H1 (cell line): ENCODE results near the gene PI4K2A.

Source experiments
- EP300 ChIP-seq, 2 experiments: IDR thresholded peaks; 1 replicate in 1 of 2; 2 replicates in 1 of 2; pipeline ENCODE4 v1.6.1; 2011 to 2012; ENCODE audit warnings: low read depth in 2 of 2, low read length in 2 of 2, mild to moderate bottlenecking in 2 of 2, borderline replicate concordance in 1 of 2, inconsistent platforms in 1 of 2, moderate library complexity in 1 of 2
- POLR2A ChIP-seq, 2 experiments: IDR thresholded peaks; 1 replicate in 1 of 2; 2 replicates in 1 of 2; pipeline ENCODE4 v1.6.1; 2011; ENCODE audit warnings: low read depth in 2 of 2, low read length in 2 of 2, mild to moderate bottlenecking in 2 of 2; ENCODE audit errors: control extremely low read depth in 1 of 2
- SP4 ChIP-seq: IDR thresholded peaks from 2 replicates; pipeline ENCODE4 v1.6.1; 2012; ENCODE audit warnings: low read length, inconsistent platforms
- TAF1 ChIP-seq: IDR thresholded peaks from 2 replicates; pipeline ENCODE4 v1.6.1; 2011; ENCODE audit warnings: mild to moderate bottlenecking, low read depth, low read length
- TF ChIP-seq, protein P1 (sequence below), 3 experiments: IDR thresholded peaks; 1 replicate in 2 of 3; 2 replicates in 1 of 3; pipeline versions ENCODE4 v1.5.1 to v1.6.1; 2011; ENCODE audit warnings: low read length in 3 of 3, mild to moderate bottlenecking in 3 of 3, inconsistent platforms in 2 of 3, low read depth in 1 of 3, moderate library complexity in 1 of 3; ENCODE audit not compliant: insufficient read depth in 1 of 3; ENCODE audit errors: control extremely low read depth in 1 of 3
- TF ChIP-seq, protein P2 (sequence below): IDR thresholded peaks from 2 replicates; pipeline ENCODE4 v1.6.1; 2012; ENCODE audit warnings: inconsistent platforms
- TF ChIP-seq, protein P3 (sequence below): IDR thresholded peaks from 2 replicates; pipeline ENCODE4 v1.6.1; 2012; ENCODE audit warnings: low read length, inconsistent platforms

DNA sequence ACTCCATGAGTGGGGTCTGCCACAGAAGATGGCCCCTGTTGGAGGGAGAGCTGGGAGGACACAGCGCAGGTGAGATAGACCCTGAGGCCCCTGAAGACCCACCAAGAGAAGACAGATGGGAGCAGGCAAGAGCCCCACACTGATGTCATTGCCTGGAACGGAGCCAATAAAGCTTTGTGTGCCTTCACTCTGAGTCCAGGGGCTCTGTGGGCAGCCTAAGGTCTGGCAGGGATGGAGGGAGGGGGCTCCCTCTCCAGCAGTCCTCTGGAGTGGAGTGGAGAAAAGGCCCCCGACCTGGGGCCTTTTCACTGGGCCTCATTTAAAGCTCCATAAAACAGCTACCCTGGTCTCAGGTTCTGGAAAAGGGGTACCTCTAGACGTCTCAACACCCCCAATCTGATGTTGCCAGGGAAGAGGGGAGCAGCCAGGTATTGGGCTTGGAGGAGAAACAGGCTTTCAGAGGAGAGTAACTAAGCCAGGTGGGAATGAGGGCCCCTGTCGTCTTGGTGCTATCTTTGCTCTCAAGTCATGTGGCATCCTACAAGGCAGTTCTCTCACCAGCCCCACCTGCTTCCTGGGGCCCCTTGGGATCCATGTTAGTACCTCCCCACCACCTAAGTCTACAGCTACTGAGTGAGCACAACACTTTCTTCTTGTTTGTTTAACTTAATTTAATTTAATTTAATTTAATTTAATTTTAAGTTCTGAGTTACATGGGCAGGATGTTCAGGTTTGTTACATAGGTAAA is 49.5 kb upstream of the PI4K2A start:
- TF ChIP-seq, protein P1, sequence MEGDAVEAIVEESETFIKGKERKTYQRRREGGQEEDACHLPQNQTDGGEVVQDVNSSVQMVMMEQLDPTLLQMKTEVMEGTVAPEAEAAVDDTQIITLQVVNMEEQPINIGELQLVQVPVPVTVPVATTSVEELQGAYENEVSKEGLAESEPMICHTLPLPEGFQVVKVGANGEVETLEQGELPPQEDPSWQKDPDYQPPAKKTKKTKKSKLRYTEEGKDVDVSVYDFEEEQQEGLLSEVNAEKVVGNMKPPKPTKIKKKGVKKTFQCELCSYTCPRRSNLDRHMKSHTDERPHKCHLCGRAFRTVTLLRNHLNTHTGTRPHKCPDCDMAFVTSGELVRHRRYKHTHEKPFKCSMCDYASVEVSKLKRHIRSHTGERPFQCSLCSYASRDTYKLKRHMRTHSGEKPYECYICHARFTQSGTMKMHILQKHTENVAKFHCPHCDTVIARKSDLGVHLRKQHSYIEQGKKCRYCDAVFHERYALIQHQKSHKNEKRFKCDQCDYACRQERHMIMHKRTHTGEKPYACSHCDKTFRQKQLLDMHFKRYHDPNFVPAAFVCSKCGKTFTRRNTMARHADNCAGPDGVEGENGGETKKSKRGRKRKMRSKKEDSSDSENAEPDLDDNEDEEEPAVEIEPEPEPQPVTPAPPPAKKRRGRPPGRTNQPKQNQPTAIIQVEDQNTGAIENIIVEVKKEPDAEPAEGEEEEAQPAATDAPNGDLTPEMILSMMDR (IDR thresholded peaks at IDR 0.05; ENCODE audit: control extremely low read depth in 1 of 3, insufficient read depth in 1 of 3, low read depth in 1 of 3, low read length in 3 of 3): no peak
- TF ChIP-seq, protein P2, sequence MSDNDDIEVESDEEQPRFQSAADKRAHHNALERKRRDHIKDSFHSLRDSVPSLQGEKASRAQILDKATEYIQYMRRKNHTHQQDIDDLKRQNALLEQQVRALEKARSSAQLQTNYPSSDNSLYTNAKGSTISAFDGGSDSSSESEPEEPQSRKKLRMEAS: no peak
- no peak for TF ChIP-seq TAF1
- no peak for TF ChIP-seq SP4
- TF ChIP-seq, protein P3, sequence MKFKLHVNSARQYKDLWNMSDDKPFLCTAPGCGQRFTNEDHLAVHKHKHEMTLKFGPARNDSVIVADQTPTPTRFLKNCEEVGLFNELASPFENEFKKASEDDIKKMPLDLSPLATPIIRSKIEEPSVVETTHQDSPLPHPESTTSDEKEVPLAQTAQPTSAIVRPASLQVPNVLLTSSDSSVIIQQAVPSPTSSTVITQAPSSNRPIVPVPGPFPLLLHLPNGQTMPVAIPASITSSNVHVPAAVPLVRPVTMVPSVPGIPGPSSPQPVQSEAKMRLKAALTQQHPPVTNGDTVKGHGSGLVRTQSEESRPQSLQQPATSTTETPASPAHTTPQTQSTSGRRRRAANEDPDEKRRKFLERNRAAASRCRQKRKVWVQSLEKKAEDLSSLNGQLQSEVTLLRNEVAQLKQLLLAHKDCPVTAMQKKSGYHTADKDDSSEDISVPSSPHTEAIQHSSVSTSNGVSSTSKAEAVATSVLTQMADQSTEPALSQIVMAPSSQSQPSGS: no peak
- TF ChIP-seq POLR2A (IDR thresholded peaks at IDR 0.05; ENCODE audit: control extremely low read depth in 1 of 2, low read depth in 2 of 2, low read length in 2 of 2): no peak
- no peak for TF ChIP-seq EP300 (IDR thresholded peaks at IDR 0.05; ENCODE audit: borderline replicate concordance in 1 of 2, low read depth in 2 of 2, low read length in 2 of 2)
